ENCODE results near the gene GET4.
"Not testable (repeated sequence)": the region's sequence is repeated elsewhere in the genome, so short reads cannot be mapped to it uniquely, and the experiment has no call there.

GRCh38 chr7:872685-873084 is 3.7 kb upstream of the GET4 start:
- TF ChIP-seq CTCF, POLR2A (IDR thresholded peaks at IDR 0.05): not testable (repeated sequence)

Measured in lower leg skin (tissue), 3 donors.